Transverse colon (tissue), 4 donors: ENCODE measurements around the gene NR4A1. TPM values are rescaled to one million over a fixed set of nuclear protein-coding genes. Genes with fewer than 3 reads are reported as not detected.

Source experiments
- DNase-seq: peaks from one replicate; pipeline ENCODE4 v3.0.0-alpha.2; 2019
- H3K27ac ChIP-seq, 4 donors: fragments of 200-600 bp; sonication (generic); 2 replicates each; pipeline ENCODE4 v1.5.1; 2016 to 2018; ENCODE audit warnings: inconsistent platforms in 4 of 4
- H3K27me3 ChIP-seq: fragments of 200-600 bp; sonication (generic); 2 replicates; pipeline ENCODE4 v1.5.1; 2017; ENCODE audit warnings: inconsistent platforms
- H3K36me3 ChIP-seq, 4 donors: fragments of 200-600 bp; sonication (generic); 2 replicates each; pipeline ENCODE4 v1.5.1; 2017 to 2019; ENCODE audit warnings: inconsistent platforms in 4 of 4
- H3K4me1 ChIP-seq, 4 donors: fragments of 200-600 bp; sonication (generic); 2 replicates each; pipeline ENCODE4 v1.5.1; 2017 to 2020; ENCODE audit warnings: inconsistent platforms in 4 of 4
- H3K4me3 ChIP-seq, 4 donors: fragments of 200-600 bp; sonication (generic); 1 replicate in 1 of 4; 2 replicates in 3 of 4; pipeline versions ENCODE4 v1.5.1 to v1.6.1; 2017 to 2019; ENCODE audit warnings: inconsistent platforms in 4 of 4
- H3K9me3 ChIP-seq, 2 donors: fragments of 200-600 bp; sonication (generic); 2 replicates each; pipeline ENCODE4 v1.5.1; 2017 to 2019; ENCODE audit warnings: inconsistent platforms in 2 of 2
- CTCF ChIP-seq, 5 experiments: fragments of 200-600 bp in 3 of 5; fragments of 450-650 bp in 2 of 5; sonication (generic) in 3 of 5; IDR thresholded peaks; 1 replicate in 2 of 5; 2 replicates in 3 of 5; pipeline ENCODE4 v1.5.1; 2016 to 2017; ENCODE audit warnings: antibody characterized with exemption in 5 of 5, inconsistent platforms in 3 of 5, mild to moderate bottlenecking in 2 of 5, moderate library complexity in 1 of 5
- EP300 ChIP-seq: sonication (generic); formaldehyde crosslinking; IDR thresholded peaks from one replicate; pipeline ENCODE4 v1.6.1; 2017; ENCODE audit warnings: antibody characterized with exemption, low read depth
- POLR2A ChIP-seq: fragments of 450-650 bp; IDR thresholded peaks from one replicate; pipeline ENCODE4 v1.6.1; 2016; ENCODE audit warnings: antibody characterized with exemption, mild to moderate bottlenecking, moderate library complexity
- POLR2AphosphoS5 ChIP-seq, 3 donors: sonication (generic); formaldehyde crosslinking; IDR thresholded peaks; one replicate each; pipeline ENCODE4 v1.6.1; 2016; ENCODE audit warnings: antibody characterized with exemption in 3 of 3
- WGBS, 2 donors: methylation state at CpG; one replicate each; pipeline ENCODE4 v1.1.5; 2018; ENCODE audit warnings: low coverage in 1 of 2; 5-methylcytosine and 5-hydroxymethylcytosine counted together
- in situ Hi-C, 4 donors: fragments of 200-750 bp; cut with MboI; loops; one replicate each; pipeline versions ENCODE4 v1.15.0 to v1.15.1; 2017; ENCODE audit warnings: low sequenced_read_pairs in 3 of 4, low pct_ligation_motif_present in 1 of 4, low pct_unique_long_range_greater_than_20kb in 1 of 4
- intact Hi-C: fragments of 100-400 bp; cut with DNase I; formaldehyde crosslinking; loops from one replicate; pipeline ENCODE4 v1.15.1; 2023; ENCODE audit warnings: low total_unique reads
- total RNA-seq, 4 donors: library from RNA; depleted of rRNA; stranded (reverse); fragments of >200 nt; gene quantifications; one replicate each; pipeline ENCODE4 v1.1.0, GENCODE V29; 2016

NR4A1 gene
- total RNA-seq, 4 donors from 2014 or later, result 50.7 to 102 (median 76.9) TPM

- peak; percentile 97 to 99 (median 98) for TF ChIP-seq CTCF (IDR thresholded peaks at IDR 0.05)
- no peak for TF ChIP-seq POLR2A
- peak in 1 of 3 donors; percentile 5 for TF ChIP-seq POLR2AphosphoS5 (IDR thresholded peaks at IDR 0.05)
- in situ Hi-C loops, result loop anchor here in 1 of 4 donors (10.0 kb wide), 1 partner anchor 61 kb away; no protein-coding TSS in a partner anchor
Measured at GRCh38 chr12:52023182-52023975, 27.9 kb upstream of the NR4A1 start.

GRCh38 chr12:52023976-52024688 is 27.1 kb upstream of the NR4A1 start:
- in situ Hi-C loops, result loop anchor here in 1 of 4 donors (10.0 kb wide), 1 partner anchor 61 kb away; no protein-coding TSS in a partner anchor

More at GRCh38 chr12:52023182-52023975, 27.9 kb upstream of the NR4A1 start:
- Histone ChIP-seq H3K4me1 (peaks cover 17 to 39% (median 35%) of the 10 kb centered on the region in 4 donors), H3K9me3 (no peaks in the 10 kb centered on the region), H3K27ac (peak overlapping the region; percentile 93 to 95 (median 94)), H3K36me3 (no peaks in the 10 kb centered on the region), H3K4me3 (peak overlapping the region; percentile 34 to 54 (median 46)), H3K27me3 (no peaks in the 10 kb centered on the region)
- WGBS, 2 donors, result 1% methylated on average over 29 of the region's 70 CpGs; no CpG with 5 or more reads in 1 of the 2 donors
- intact Hi-C loops, result loop anchor here (2.0 kb wide), 1 partner anchor 19 kb away; no protein-coding TSS in a partner anchor
- peak; percentile 93 for DNase-seq

GRCh38 chr12:52024845-52025230 is 26.4 kb upstream of the NR4A1 start:
- intact Hi-C loops (loop anchor here (2.0 kb wide), 1 partner anchor 52 kb away; no protein-coding TSS in a partner anchor), in situ Hi-C loops (loop anchor here in 3 of 4 donors (5.0 to 10.0 kb wide), 2 partner anchors 57 to 60 kb away; no protein-coding TSS in a partner anchor)
- H3K9me3 ChIP-seq, result no peaks in the 10 kb centered on the region
- peak overlapping the region; percentile 93 to 95 (median 94) for H3K27ac ChIP-seq
- peaks cover 17 to 39% (median 35%) of the 10 kb centered on the region in 4 donors for H3K4me1 ChIP-seq
- H3K36me3 ChIP-seq, result no peaks in the 10 kb centered on the region
- H3K4me3 ChIP-seq, result peak overlapping the region in 3 of 4 donors; percentile 14 to 51 (median 19)
- no peaks in the 10 kb centered on the region for H3K27me3 ChIP-seq
- TF ChIP-seq EP300 (no peak), POLR2AphosphoS5 (IDR thresholded peaks at IDR 0.05) (peak; percentile 65 to 78 (median 77)), POLR2A (peak; percentile 59), CTCF (IDR thresholded peaks at IDR 0.05) (no peak)
- peak; percentile 83 for DNase-seq
- WGBS, 2 donors, result 49% methylated on average over 15 of the region's 15 CpGs; no CpG with 5 or more reads in 1 of the 2 donors

More at GRCh38 chr12:52023976-52024688, 27.1 kb upstream of the NR4A1 start:
- 23 to 44% methylated on average over 4 to 20 of the region's 20 CpGs for WGBS, 2 donors
- no peaks in the 10 kb centered on the region for H3K9me3 ChIP-seq
- H3K36me3 ChIP-seq, result no peaks in the 10 kb centered on the region
- peak overlapping the region; percentile 93 to 95 (median 94) for H3K27ac ChIP-seq
- intact Hi-C loops, result loop anchor here (2.0 kb wide), 2 partner anchors 19 to 53 kb away; no protein-coding TSS in a partner anchor
- H3K4me3 ChIP-seq, result peak overlapping the region in 3 of 4 donors; percentile 34 to 54 (median 51)
- no peaks in the 10 kb centered on the region for H3K27me3 ChIP-seq
- H3K4me1 ChIP-seq, result peaks cover 17 to 39% (median 35%) of the 10 kb centered on the region in 4 donors
- DNase-seq, result no peak
- TF ChIP-seq POLR2AphosphoS5 (IDR thresholded peaks at IDR 0.05) (no peak), CTCF (IDR thresholded peaks at IDR 0.05) (peak in 4 of 5 experiments; percentile 4 to 40 (median 26)), POLR2A (no peak)
